ENCODE results near the gene MAML3.

Gene MAML3

GRCh38 chr4:139889264-139889663, 264.7 kb downstream of the MAML3 start:
- no peak overlapping the region for H3K4me3 Mint-ChIP-seq
- DNase-seq (no peak), ATAC-seq (replicated peaks) (no peak)
- no peaks in the 10 kb centered on the region for H3K4me1 Mint-ChIP-seq (ENCODE audit: low read depth in 2 of 2)
- H3K27me3 Mint-ChIP-seq: peaks cover 0 to 7% of the 10 kb centered on the region in 2 donors
- H3K27ac Mint-ChIP-seq: no peak overlapping the region
- no peaks in the 10 kb centered on the region for H3K9me3 Mint-ChIP-seq
- H3K36me3 Mint-ChIP-seq (ENCODE audit: insufficient read depth): no peaks in the 10 kb centered on the region

- Mint-ChIP-seq H3K4me1 (ENCODE audit: low read depth in 2 of 2) (no peaks in the 10 kb centered on the region), H3K9me3 (peaks cover 0 to 5% of the 10 kb centered on the region in 2 donors), H3K27me3 (peaks cover 3 to 9% of the 10 kb centered on the region in 2 donors), H3K36me3 (ENCODE audit: insufficient read depth) (peaks cover 4% of the 10 kb centered on the region), H3K27ac (no peak overlapping the region), H3K4me3 (no peak overlapping the region)
- ATAC-seq (replicated peaks) (no peak), DNase-seq (no peak)
Measured at GRCh38 chr4:139887962-139888735, 265.8 kb downstream of the MAML3 start.

GRCh38 chr4:139887376-139887802, 266.6 kb downstream of the MAML3 start:
- no peak for ATAC-seq (replicated peaks)
- DNase-seq: no peak
- H3K27me3 Mint-ChIP-seq: peaks cover 10 to 12% of the 10 kb centered on the region in 2 donors
- H3K36me3 Mint-ChIP-seq (ENCODE audit: insufficient read depth): peaks cover 7% of the 10 kb centered on the region
- no peak overlapping the region for H3K4me3 Mint-ChIP-seq
- no peak overlapping the region for H3K27ac Mint-ChIP-seq
- no peaks in the 10 kb centered on the region for H3K4me1 Mint-ChIP-seq (ENCODE audit: low read depth in 2 of 2)
- H3K9me3 Mint-ChIP-seq: peaks cover 0 to 11% of the 10 kb centered on the region in 2 donors

DNA sequence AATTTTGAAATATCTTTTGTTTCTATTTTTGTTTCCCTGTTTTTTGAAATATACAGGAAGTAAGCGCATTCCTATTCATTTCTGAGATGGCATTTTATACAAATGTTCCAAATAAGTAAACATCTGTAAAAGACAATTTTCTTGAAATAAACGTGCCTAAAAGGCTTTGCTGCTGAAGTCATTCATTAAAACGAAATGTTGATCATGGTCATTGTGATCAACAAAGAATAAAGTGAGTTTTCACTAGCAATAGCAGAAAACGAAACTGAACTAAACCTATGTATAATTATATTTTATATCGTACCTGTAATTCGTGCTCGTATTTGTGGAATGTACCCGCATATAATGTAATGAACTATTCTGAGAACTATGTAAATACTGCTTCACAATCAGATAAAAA, 267.2 kb downstream of the MAML3 start:
- Mint-ChIP-seq H3K9me3 (peaks cover 0 to 11% of the 10 kb centered on the region in 2 donors), H3K27me3 (peaks cover 10 to 12% of the 10 kb centered on the region in 2 donors), H3K27ac (no peak overlapping the region), H3K36me3 (ENCODE audit: insufficient read depth) (peaks cover 7% of the 10 kb centered on the region), H3K4me1 (ENCODE audit: low read depth in 2 of 2) (no peaks in the 10 kb centered on the region), H3K4me3 (no peak overlapping the region)
- DNase-seq (no peak), ATAC-seq (replicated peaks) (no peak)

- no peaks in the 10 kb centered on the region for H3K4me1 Mint-ChIP-seq (ENCODE audit: low read depth in 2 of 2)
- H3K4me3 Mint-ChIP-seq: no peak overlapping the region
- peaks cover 0 to 11% of the 10 kb centered on the region in 2 donors for H3K9me3 Mint-ChIP-seq
- peaks cover 10 to 16% of the 10 kb centered on the region in 2 donors for H3K27me3 Mint-ChIP-seq
- ATAC-seq (replicated peaks) (no peak), DNase-seq (no peak)
- H3K36me3 Mint-ChIP-seq (ENCODE audit: insufficient read depth): peaks cover 7% of the 10 kb centered on the region
- no peak overlapping the region for H3K27ac Mint-ChIP-seq
Measured at GRCh38 chr4:139884438-139884837, 269.5 kb downstream of the MAML3 start.

GRCh38 chr4:139880841-139881240, 273.1 kb downstream of the MAML3 start:
- peaks cover 10 to 14% of the 10 kb centered on the region in 2 donors for H3K27me3 Mint-ChIP-seq
- H3K4me3 Mint-ChIP-seq: no peak overlapping the region
- DNase-seq (no peak), ATAC-seq (replicated peaks) (no peak)
- no peaks in the 10 kb centered on the region for H3K4me1 Mint-ChIP-seq (ENCODE audit: low read depth in 2 of 2)
- peaks cover 0 to 11% of the 10 kb centered on the region in 2 donors for H3K9me3 Mint-ChIP-seq
- H3K36me3 Mint-ChIP-seq (ENCODE audit: insufficient read depth): peaks cover 7% of the 10 kb centered on the region
- H3K27ac Mint-ChIP-seq: no peak overlapping the region

- DNase-seq (no peak), ATAC-seq (replicated peaks) (no peak)
- no peaks in the 10 kb centered on the region for H3K4me1 Mint-ChIP-seq (ENCODE audit: low read depth in 2 of 2)
- H3K27me3 Mint-ChIP-seq: peaks cover 11 to 14% of the 10 kb centered on the region in 2 donors
- H3K9me3 Mint-ChIP-seq: peaks cover 2 to 5% of the 10 kb centered on the region in 2 donors
- H3K36me3 Mint-ChIP-seq (ENCODE audit: insufficient read depth): peaks cover 1% of the 10 kb centered on the region
- H3K4me3 Mint-ChIP-seq: no peak overlapping the region
- no peak overlapping the region for H3K27ac Mint-ChIP-seq
Measured at GRCh38 chr4:139878050-139878449, 275.9 kb downstream of the MAML3 start.

DNA sequence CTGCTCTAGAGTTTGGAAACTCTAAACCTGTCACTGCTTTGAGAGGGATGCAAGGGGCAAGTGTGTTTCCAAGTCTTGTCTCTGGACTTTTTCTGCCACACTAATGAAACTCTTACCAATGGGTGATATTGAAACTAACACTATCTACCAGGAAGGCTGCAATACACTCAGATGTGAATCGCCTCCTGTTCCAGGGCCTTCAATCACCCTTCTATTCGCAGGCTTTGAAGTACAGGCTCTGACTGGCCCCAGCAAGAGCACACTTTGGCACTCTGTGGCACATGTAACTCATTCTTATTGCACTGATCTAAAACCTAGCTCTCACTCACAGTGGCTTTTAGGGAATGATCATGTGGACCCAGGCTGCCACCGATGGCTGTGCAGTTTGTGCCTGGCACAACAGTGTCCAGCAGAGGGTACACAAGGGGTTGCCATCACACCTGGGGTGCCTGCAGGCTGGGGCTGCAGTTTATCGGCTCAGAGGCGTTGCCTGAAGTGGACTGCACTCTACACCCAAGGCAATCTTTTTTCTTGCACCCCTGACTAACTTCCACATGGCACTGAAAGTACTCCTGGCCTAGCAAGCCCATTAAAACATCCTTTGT, 277.5 kb downstream of the MAML3 start:
- DNase-seq: no peak
- Mint-ChIP-seq H3K9me3 (peaks cover 0 to 2% of the 10 kb centered on the region in 2 donors), H3K4me1 (ENCODE audit: low read depth in 2 of 2) (peaks cover 0 to 2% of the 10 kb centered on the region in 2 donors), H3K27ac (no peak overlapping the region), H3K4me3 (no peak overlapping the region), H3K27me3 (peaks cover 16 to 18% of the 10 kb centered on the region in 2 donors), H3K36me3 (ENCODE audit: insufficient read depth) (no peaks in the 10 kb centered on the region)
- no peak for ATAC-seq (replicated peaks)

DNA sequence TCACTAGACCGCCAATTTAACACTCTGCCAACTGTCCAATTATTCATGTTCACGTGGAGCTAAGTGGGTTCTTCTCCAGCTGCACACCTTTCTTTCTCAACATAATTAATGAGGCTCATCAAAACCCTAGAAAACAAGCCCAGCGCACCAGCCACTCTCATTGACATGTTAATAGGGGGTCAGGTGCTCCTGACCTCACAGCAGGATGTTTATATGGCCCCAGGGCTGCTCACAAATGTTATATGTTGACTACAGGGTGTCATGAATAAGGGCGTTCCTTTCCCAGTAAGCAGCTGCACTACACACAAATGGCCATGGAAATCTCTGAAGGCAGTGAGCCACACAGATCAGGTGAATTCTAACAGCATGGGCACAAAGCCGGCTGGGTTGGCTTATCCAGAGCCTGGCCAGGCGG, 278.6 kb downstream of the MAML3 start:
- ATAC-seq (replicated peaks) (no peak), DNase-seq (no peak)
- H3K36me3 Mint-ChIP-seq (ENCODE audit: insufficient read depth): no peaks in the 10 kb centered on the region
- H3K4me3 Mint-ChIP-seq: no peak overlapping the region
- H3K27me3 Mint-ChIP-seq: peaks cover 13 to 18% of the 10 kb centered on the region in 2 donors
- peaks cover 0 to 2% of the 10 kb centered on the region in 2 donors for H3K4me1 Mint-ChIP-seq (ENCODE audit: low read depth in 2 of 2)
- H3K9me3 Mint-ChIP-seq: peaks cover 0 to 2% of the 10 kb centered on the region in 2 donors
- no peak overlapping the region for H3K27ac Mint-ChIP-seq

DNA sequence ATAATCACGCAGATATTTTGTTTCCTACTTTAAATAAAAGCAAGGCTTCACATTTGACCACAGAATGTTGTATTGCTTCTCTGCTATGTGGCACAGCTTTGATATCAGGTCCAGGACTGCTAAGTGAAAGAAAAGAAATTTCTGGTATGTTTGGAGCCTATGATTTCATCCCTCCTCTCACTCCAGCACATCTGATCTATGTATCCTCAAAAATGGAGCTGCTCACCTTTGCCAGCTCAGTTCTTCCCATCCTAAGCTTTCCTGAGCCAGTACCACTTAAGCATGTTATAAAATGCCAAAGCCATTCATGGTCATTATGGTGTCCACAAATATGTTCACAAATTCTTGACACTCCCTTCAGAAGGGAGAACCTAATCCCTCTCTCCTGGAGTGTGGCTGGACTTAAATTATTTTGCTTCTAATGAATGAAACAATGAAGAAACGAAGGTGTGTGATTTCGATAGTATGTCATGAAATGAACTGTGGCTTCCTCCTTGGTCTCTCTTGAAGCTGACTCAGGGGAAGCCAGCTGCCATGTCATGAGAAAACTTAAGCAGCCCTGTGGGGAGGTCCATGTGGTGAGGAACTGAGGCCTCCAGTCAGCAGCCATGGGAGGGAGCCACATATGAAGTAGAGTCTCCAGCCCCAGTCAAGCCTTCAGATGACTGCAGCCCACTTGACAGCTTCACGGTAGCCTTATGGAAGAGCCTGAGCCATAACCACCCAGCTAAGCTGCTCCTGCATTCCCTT, 280.7 kb downstream of the MAML3 start:
- peaks cover 0 to 2% of the 10 kb centered on the region in 2 donors for H3K4me1 Mint-ChIP-seq (ENCODE audit: low read depth in 2 of 2)
- H3K36me3 Mint-ChIP-seq (ENCODE audit: insufficient read depth): no peaks in the 10 kb centered on the region
- H3K27me3 Mint-ChIP-seq: peaks cover 11 to 18% of the 10 kb centered on the region in 2 donors
- peaks cover 0 to 2% of the 10 kb centered on the region in 2 donors for H3K9me3 Mint-ChIP-seq
- H3K27ac Mint-ChIP-seq: no peak overlapping the region
- no peak for DNase-seq
- H3K4me3 Mint-ChIP-seq: no peak overlapping the region
- no peak for ATAC-seq (replicated peaks)

GRCh38 chr4:139872274-139872673, 281.7 kb downstream of the MAML3 start:
- DNase-seq (no peak), ATAC-seq (replicated peaks) (peak; percentile 24)
- H3K27me3 Mint-ChIP-seq: peaks cover 11 to 18% of the 10 kb centered on the region in 2 donors
- peaks cover 0 to 2% of the 10 kb centered on the region in 2 donors for H3K9me3 Mint-ChIP-seq
- H3K27ac Mint-ChIP-seq: no peak overlapping the region
- no peak overlapping the region for H3K4me3 Mint-ChIP-seq
- peaks cover 0 to 2% of the 10 kb centered on the region in 2 donors for H3K4me1 Mint-ChIP-seq (ENCODE audit: low read depth in 2 of 2)
- H3K36me3 Mint-ChIP-seq (ENCODE audit: insufficient read depth): no peaks in the 10 kb centered on the region

- H3K27me3 Mint-ChIP-seq: peaks cover 9 to 11% of the 10 kb centered on the region in 2 donors
- no peaks in the 10 kb centered on the region for H3K9me3 Mint-ChIP-seq
- no peak overlapping the region for H3K27ac Mint-ChIP-seq
- H3K36me3 Mint-ChIP-seq (ENCODE audit: insufficient read depth): no peaks in the 10 kb centered on the region
- ATAC-seq (replicated peaks) (no peak), DNase-seq (no peak)
- no peak overlapping the region for H3K4me3 Mint-ChIP-seq
- peaks cover 0 to 2% of the 10 kb centered on the region in 2 donors for H3K4me1 Mint-ChIP-seq (ENCODE audit: low read depth in 2 of 2)
Measured at GRCh38 chr4:139869810-139870209, 284.2 kb downstream of the MAML3 start.

- no peak overlapping the region for H3K4me3 Mint-ChIP-seq
- no peaks in the 10 kb centered on the region for H3K36me3 Mint-ChIP-seq (ENCODE audit: insufficient read depth)
- H3K9me3 Mint-ChIP-seq: no peaks in the 10 kb centered on the region
- peaks cover 0 to 3% of the 10 kb centered on the region in 2 donors for H3K27me3 Mint-ChIP-seq
- H3K4me1 Mint-ChIP-seq (ENCODE audit: low read depth in 2 of 2): no peaks in the 10 kb centered on the region
- ATAC-seq (replicated peaks) (no peak), DNase-seq (no peak)
- H3K27ac Mint-ChIP-seq: no peak overlapping the region
Measured at GRCh38 chr4:139866276-139866962, 287.6 kb downstream of the MAML3 start.
